Esophagus muscularis mucosa (tissue), 3 donors: Measurements from ENCODE around the gene DNAJC5.

Experiments
- POLR2A ChIP-seq: fragments of 450-650 bp; IDR thresholded peaks from one replicate; pipeline ENCODE4 v1.6.1; 2017; ENCODE audit warnings: antibody characterized with exemption, moderate library complexity, mild to moderate bottlenecking, low read depth
- TF ChIP-seq, protein P1 (sequence below), 3 experiments: fragments of 200-600 bp in 2 of 3; fragments of 450-650 bp in 1 of 3; sonication (generic) in 2 of 3; IDR thresholded peaks; one replicate each; pipeline ENCODE4 v1.5.1; 2017 to 2019; ENCODE audit warnings: antibody characterized with exemption in 3 of 3, mild to moderate bottlenecking in 2 of 3, moderate library complexity in 1 of 3

DNA sequence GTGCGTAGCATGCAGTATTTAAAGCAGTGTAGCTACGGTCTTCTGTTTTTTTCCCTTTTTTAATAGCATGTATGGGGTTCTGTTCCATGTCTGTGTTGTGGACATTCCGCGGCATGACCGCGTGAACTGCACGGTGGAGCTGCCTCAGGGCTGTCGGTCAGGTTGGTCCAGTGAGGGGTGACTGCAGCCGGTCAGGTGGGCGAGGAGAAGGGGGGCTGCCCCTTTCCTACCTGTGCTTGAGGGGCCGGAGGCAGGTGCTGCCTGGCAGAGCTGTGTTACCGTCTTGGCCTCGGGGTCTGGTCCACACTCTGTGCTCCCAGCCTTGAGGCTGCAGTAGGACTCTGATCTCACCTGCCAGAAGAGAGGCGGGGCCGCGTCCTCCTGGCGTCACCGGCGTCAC lies 36.8 kb downstream of the DNAJC5 start:
- no peak for TF ChIP-seq POLR2A
- TF ChIP-seq, protein P1, sequence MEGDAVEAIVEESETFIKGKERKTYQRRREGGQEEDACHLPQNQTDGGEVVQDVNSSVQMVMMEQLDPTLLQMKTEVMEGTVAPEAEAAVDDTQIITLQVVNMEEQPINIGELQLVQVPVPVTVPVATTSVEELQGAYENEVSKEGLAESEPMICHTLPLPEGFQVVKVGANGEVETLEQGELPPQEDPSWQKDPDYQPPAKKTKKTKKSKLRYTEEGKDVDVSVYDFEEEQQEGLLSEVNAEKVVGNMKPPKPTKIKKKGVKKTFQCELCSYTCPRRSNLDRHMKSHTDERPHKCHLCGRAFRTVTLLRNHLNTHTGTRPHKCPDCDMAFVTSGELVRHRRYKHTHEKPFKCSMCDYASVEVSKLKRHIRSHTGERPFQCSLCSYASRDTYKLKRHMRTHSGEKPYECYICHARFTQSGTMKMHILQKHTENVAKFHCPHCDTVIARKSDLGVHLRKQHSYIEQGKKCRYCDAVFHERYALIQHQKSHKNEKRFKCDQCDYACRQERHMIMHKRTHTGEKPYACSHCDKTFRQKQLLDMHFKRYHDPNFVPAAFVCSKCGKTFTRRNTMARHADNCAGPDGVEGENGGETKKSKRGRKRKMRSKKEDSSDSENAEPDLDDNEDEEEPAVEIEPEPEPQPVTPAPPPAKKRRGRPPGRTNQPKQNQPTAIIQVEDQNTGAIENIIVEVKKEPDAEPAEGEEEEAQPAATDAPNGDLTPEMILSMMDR (IDR thresholded peaks at IDR 0.05) = no peak
